HepG2 (cell line): ENCODE data around the gene GRAP. TPM values are rescaled to one million over a fixed set of nuclear protein-coding genes. Genes with fewer than 3 reads are reported as not detected.

Experiments
- AKAP8 ChIP-seq: sonication (generic); formaldehyde crosslinking; IDR thresholded peaks from 2 replicates; pipeline ENCODE4 v1.5.1; 2020; ENCODE audit warnings: mild to moderate bottlenecking, missing genetic modification reagents
- BHLHE40 ChIP-seq: IDR thresholded peaks from 2 replicates; pipeline ENCODE4 v1.6.1; 2011; ENCODE audit warnings: low read length, improper control_type of control experiment
- CCDC6 ChIP-seq: sonication (generic); formaldehyde crosslinking; IDR thresholded peaks from 2 replicates; pipeline ENCODE4 v1.8.1; 2022; ENCODE audit warnings: mild to moderate bottlenecking, missing genetic modification reagents, moderate library complexity
- CSRNP2 ChIP-seq: sonication (generic); formaldehyde crosslinking; conservative IDR thresholded peaks from 2 replicates; pipeline ENCODE4 v1.8.0; 2022; ENCODE audit warnings: low read depth, missing genetic modification reagents
- ELF1 ChIP-seq: sonication (generic); formaldehyde crosslinking; IDR thresholded peaks from 2 replicates; pipeline ENCODE4 v1.4.0; 2020; ENCODE audit warnings: missing genetic modification reagents
- HMG20B ChIP-seq: conservative IDR thresholded peaks from 2 replicates; pipeline ENCODE4 v1.6.1; 2016; ENCODE audit warnings: missing genetic modification reagents, missing compliant biosample characterization
- PTBP1 ChIP-seq: fragments of 200-400 bp; formaldehyde crosslinking; IDR thresholded peaks from 2 replicates; pipeline ENCODE4 v1.6.1; 2018; ENCODE audit warnings: low read length, low read depth; ENCODE audit not compliant: poor library complexity, severe bottlenecking
- RFXAP ChIP-seq: sonication (generic); formaldehyde crosslinking; IDR thresholded peaks from 2 replicates; pipeline ENCODE4 v1.4.0; 2020; ENCODE audit warnings: missing genetic modification reagents, borderline replicate concordance
- SALL1 ChIP-seq: sonication (generic); formaldehyde crosslinking; IDR thresholded peaks from 2 replicates; pipeline ENCODE4 v1.8.0; 2022; ENCODE audit warnings: mild to moderate bottlenecking, missing genetic modification reagents
- SNAI1 ChIP-seq: sonication (generic); formaldehyde crosslinking; IDR thresholded peaks from 2 replicates; pipeline ENCODE4 v1.5.0; 2020; ENCODE audit warnings: mild to moderate bottlenecking, missing genetic modification reagents, borderline replicate concordance
- THAP7 ChIP-seq: sonication (generic); formaldehyde crosslinking; IDR thresholded peaks from 2 replicates; pipeline ENCODE4 v1.8.1; 2023; ENCODE audit warnings: mild to moderate bottlenecking, missing genetic modification reagents
- ZFP37 ChIP-seq: sonication (generic); formaldehyde crosslinking; IDR thresholded peaks from 2 replicates; pipeline ENCODE4 v1.4.0; 2020; ENCODE audit warnings: missing genetic modification reagents, borderline replicate concordance
- ZNF12 ChIP-seq: sonication (generic); formaldehyde crosslinking; IDR thresholded peaks from 2 replicates; pipeline ENCODE4 v1.5.0; 2020; ENCODE audit warnings: missing genetic modification reagents
- ZNF124 ChIP-seq: sonication (generic); formaldehyde crosslinking; IDR thresholded peaks from 2 replicates; pipeline ENCODE4 v1.4.0; 2020; ENCODE audit warnings: missing genetic modification reagents
- ZNF577 ChIP-seq: sonication (generic); formaldehyde crosslinking; IDR thresholded peaks from 2 replicates; pipeline ENCODE4 v1.4.0; 2020; ENCODE audit warnings: mild to moderate bottlenecking, low read depth, missing genetic modification reagents, borderline replicate concordance
- ZSCAN9 ChIP-seq: IDR thresholded peaks from 2 replicates; pipeline ENCODE4 v1.6.1; 2016; ENCODE audit warnings: borderline replicate concordance
- polyA plus RNA-seq, 8 experiments: library from polyadenylated mRNA; depleted of rRNA in 3 of 8; stranded (reverse) in 7 of 8; unstranded in 1 of 8; fragments of >200 nt; fragmentation: Illumina TruSeq in 4 of 8; extraction: Trizol in 4 of 8; gene quantifications; 2 replicates each; pipeline versions ENCODE4 v1.2.1 to v1.2.3, GENCODE V29; 2011 to 2016; ENCODE audit warnings: low read depth in 4 of 8, missing spikeins in 1 of 8, mixed read lengths in 1 of 8; ENCODE audit not compliant: insufficient read depth in 1 of 8
- total RNA-seq, 5 experiments: library from RNA; depleted of rRNA; stranded (reverse); fragments of >200 nt; fragmentation: Illumina TruSeq; extraction: Trizol; gene quantifications; 2 replicates each; pipeline ENCODE4 v1.2.3, GENCODE V29; 2016; ENCODE audit warnings: low read depth in 1 of 5
- TF ChIP-seq, protein P1 (sequence below): sonication (generic); formaldehyde crosslinking; conservative IDR thresholded peaks from 2 replicates; pipeline ENCODE4 v1.8.0; 2022; ENCODE audit warnings: mild to moderate bottlenecking, moderate library complexity, missing genetic modification reagents
- TF ChIP-seq, protein P2 (sequence below): sonication (generic); formaldehyde crosslinking; IDR thresholded peaks from 2 replicates; pipeline ENCODE4 v1.4.0; 2020; ENCODE audit warnings: missing genetic modification reagents
- TF ChIP-seq, protein P3 (sequence below): sonication (generic); formaldehyde crosslinking; IDR thresholded peaks from 2 replicates; pipeline ENCODE4 v1.4.0; 2020; ENCODE audit warnings: missing genetic modification reagents
- TF ChIP-seq, protein P4 (sequence below): sonication (generic); formaldehyde crosslinking; IDR thresholded peaks from 2 replicates; pipeline ENCODE4 v1.5.0; 2020; ENCODE audit warnings: mild to moderate bottlenecking, low read depth, missing genetic modification reagents, borderline replicate concordance
- TF ChIP-seq, protein P5 (sequence below): IDR thresholded peaks from 2 replicates; pipeline ENCODE4 v1.6.1; 2016; ENCODE audit warnings: missing compliant biosample characterization, missing genetic modification reagents, borderline replicate concordance

GRAP gene
- total and polyA plus RNA-seq, 2 of the 13 experiments (the other 11 are each of a cell fraction or from before 2014, with no cell fraction given), result 0.77 to 1.7 TPM

GRCh38 chr17:18988546-18989173 lies 58.1 kb downstream of the GRAP start (continued):
- TF ChIP-seq, protein P1, sequence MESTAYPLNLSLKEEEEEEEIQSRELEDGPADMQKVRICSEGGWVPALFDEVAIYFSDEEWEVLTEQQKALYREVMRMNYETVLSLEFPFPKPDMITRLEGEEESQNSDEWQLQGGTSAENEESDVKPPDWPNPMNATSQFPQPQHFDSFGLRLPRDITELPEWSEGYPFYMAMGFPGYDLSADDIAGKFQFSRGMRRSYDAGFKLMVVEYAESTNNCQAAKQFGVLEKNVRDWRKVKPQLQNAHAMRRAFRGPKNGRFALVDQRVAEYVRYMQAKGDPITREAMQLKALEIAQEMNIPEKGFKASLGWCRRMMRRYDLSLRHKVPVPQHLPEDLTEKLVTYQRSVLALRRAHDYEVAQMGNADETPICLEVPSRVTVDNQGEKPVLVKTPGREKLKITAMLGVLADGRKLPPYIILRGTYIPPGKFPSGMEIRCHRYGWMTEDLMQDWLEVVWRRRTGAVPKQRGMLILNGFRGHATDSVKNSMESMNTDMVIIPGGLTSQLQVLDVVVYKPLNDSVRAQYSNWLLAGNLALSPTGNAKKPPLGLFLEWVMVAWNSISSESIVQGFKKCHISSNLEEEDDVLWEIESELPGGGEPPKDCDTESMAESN (CRISPR knock-in tag), result peak; percentile 93
- TF ChIP-seq THAP7 (CRISPR knock-in tag), result no peak
- TF ChIP-seq, protein P2, sequence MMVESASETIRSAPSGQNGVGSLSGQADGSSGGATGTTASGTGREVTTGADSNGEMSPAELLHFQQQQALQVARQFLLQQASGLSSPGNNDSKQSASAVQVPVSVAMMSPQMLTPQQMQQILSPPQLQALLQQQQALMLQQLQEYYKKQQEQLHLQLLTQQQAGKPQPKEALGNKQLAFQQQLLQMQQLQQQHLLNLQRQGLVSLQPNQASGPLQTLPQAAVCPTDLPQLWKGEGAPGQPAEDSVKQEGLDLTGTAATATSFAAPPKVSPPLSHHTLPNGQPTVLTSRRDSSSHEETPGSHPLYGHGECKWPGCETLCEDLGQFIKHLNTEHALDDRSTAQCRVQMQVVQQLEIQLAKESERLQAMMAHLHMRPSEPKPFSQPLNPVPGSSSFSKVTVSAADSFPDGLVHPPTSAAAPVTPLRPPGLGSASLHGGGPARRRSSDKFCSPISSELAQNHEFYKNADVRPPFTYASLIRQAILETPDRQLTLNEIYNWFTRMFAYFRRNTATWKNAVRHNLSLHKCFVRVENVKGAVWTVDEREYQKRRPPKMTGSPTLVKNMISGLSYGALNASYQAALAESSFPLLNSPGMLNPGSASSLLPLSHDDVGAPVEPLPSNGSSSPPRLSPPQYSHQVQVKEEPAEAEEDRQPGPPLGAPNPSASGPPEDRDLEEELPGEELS (CRISPR knock-in tag), result peak; percentile 93
- TF ChIP-seq BHLHE40, result peak; percentile 78
- peak; percentile 99 for TF ChIP-seq SALL1 (CRISPR knock-in tag)
- peak; percentile 88 for TF ChIP-seq HMG20B (CRISPR knock-in tag)
- no peak for TF ChIP-seq PTBP1
- TF ChIP-seq RFXAP (CRISPR knock-in tag), result peak; percentile 96
- TF ChIP-seq ZNF577 (CRISPR knock-in tag), result no peak
- no peak for TF ChIP-seq CSRNP2 (CRISPR knock-in tag)
- no peak for TF ChIP-seq SNAI1 (CRISPR knock-in tag)
- peak; percentile 94 for TF ChIP-seq ELF1
- TF ChIP-seq, protein P3, sequence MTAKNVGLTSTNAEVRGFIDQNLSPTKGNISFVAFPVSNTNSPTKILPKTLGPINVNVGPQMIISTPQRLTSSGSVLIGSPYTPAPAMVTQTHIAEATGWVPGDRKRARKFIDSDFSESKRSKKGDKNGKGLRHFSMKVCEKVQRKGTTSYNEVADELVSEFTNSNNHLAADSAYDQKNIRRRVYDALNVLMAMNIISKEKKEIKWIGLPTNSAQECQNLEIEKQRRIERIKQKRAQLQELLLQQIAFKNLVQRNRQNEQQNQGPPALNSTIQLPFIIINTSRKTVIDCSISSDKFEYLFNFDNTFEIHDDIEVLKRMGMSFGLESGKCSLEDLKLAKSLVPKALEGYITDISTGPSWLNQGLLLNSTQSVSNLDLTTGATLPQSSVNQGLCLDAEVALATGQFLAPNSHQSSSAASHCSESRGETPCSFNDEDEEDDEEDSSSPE (CRISPR knock-in tag), result peak; percentile 74
- TF ChIP-seq ZFP37 (CRISPR knock-in tag), result peak; percentile 65; the same call in 1 of the 2 replicates
- TF ChIP-seq ZSCAN9 (CRISPR knock-in tag), result peak; percentile 89
- peak; percentile 84 for TF ChIP-seq ZNF12
- TF ChIP-seq, protein P4, sequence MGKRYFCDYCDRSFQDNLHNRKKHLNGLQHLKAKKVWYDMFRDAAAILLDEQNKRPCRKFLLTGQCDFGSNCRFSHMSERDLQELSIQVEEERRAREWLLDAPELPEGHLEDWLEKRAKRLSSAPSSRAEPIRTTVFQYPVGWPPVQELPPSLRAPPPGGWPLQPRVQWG, result no peak
- peak; percentile 80; the same call in 1 of the 2 replicates for TF ChIP-seq ZNF124 (CRISPR knock-in tag)
- TF ChIP-seq CCDC6 (CRISPR knock-in tag), result peak; percentile 87
- TF ChIP-seq, protein P5, sequence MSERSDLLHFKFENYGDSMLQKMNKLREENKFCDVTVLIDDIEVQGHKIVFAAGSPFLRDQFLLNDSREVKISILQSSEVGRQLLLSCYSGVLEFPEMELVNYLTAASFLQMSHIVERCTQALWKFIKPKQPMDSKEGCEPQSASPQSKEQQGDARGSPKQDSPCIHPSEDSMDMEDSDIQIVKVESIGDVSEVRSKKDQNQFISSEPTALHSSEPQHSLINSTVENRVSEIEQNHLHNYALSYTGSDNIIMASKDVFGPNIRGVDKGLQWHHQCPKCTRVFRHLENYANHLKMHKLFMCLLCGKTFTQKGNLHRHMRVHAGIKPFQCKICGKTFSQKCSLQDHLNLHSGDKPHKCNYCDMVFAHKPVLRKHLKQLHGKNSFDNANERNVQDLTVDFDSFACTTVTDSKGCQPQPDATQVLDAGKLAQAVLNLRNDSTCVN (CRISPR knock-in tag), result peak; percentile 83
- peak; percentile 98 for TF ChIP-seq AKAP8
